ENCODE measurements around the gene GCK.
"Not testable (repeated sequence)": the region's sequence is repeated elsewhere in the genome, so short reads cannot be mapped to it uniquely, and the experiment has no call there.

DNA sequence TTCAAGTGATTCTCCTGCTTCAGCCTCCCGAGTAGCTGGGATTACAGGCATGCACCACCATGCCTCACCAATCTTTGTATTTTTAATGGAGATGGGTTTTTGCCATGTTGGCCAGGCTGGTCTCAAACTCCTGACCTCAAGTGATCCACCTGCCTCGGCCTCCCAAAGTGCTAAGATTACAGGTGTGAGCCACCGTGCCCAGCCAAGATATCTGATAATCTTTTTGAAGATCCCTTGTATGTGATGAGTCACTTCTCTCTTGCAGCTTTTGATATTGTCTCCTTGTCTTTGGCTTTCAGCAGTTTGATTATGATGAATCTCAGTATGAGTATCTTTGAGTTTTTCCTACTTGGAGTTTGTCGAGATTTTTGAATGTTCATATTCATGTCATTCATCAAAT, 62.7 kb downstream of the GCK start:
- TF ChIP-seq, protein P1, sequence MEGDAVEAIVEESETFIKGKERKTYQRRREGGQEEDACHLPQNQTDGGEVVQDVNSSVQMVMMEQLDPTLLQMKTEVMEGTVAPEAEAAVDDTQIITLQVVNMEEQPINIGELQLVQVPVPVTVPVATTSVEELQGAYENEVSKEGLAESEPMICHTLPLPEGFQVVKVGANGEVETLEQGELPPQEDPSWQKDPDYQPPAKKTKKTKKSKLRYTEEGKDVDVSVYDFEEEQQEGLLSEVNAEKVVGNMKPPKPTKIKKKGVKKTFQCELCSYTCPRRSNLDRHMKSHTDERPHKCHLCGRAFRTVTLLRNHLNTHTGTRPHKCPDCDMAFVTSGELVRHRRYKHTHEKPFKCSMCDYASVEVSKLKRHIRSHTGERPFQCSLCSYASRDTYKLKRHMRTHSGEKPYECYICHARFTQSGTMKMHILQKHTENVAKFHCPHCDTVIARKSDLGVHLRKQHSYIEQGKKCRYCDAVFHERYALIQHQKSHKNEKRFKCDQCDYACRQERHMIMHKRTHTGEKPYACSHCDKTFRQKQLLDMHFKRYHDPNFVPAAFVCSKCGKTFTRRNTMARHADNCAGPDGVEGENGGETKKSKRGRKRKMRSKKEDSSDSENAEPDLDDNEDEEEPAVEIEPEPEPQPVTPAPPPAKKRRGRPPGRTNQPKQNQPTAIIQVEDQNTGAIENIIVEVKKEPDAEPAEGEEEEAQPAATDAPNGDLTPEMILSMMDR (IDR thresholded peaks at IDR 0.05; ENCODE audit: low read depth, low read length, poor library complexity, severe bottlenecking), result not testable (repeated sequence)
- TF ChIP-seq EZH2phosphoT487 (IDR thresholded peaks at IDR 0.05; ENCODE audit: borderline replicate concordance, low read length), result not testable (repeated sequence)
